CD8-positive, alpha-beta memory T cell (primary cell): Measurements from ENCODE around the gene DNAH8. TPM values are rescaled to one million over a fixed set of nuclear protein-coding genes. Genes with fewer than 3 reads are reported as not detected.

Source experiments
- CTCF ChIA-PET: fragments of 350-600 bp; sonication (Branson Sonifier 250); formaldehyde crosslinking; loops from one replicate; lab custom pipeline; 2021; ENCODE audit warnings: antibody characterized with exemption; lab: Charles Lee
- POLR2A ChIA-PET: fragments of 350-600 bp; sonication (Branson Sonifier 250); formaldehyde crosslinking; loops from one replicate; lab custom pipeline; 2021; ENCODE audit warnings: antibody characterized with exemption; lab: Charles Lee
- DNase-seq, 5 donors: peaks; one replicate each; pipeline versions ENCODE4 v3.0.0 to v3.0.0-alpha.2; 2020 to 2022; ENCODE audit warnings: mixed read lengths in 1 of 5
- H3K27ac ChIP-seq: one replicate; pipeline ENCODE4 v1.7.0; 2013; ENCODE audit warnings: low read depth, mild to moderate bottlenecking, low read length, moderate library complexity
- H3K27me3 ChIP-seq: 2 replicates; pipeline ENCODE4 v1.7.0; 2013; ENCODE audit warnings: low read length, mild to moderate bottlenecking; ENCODE audit not compliant: insufficient read depth, poor library complexity, severe bottlenecking
- H3K36me3 ChIP-seq: 2 replicates; pipeline ENCODE4 v1.7.0; 2013; ENCODE audit warnings: mild to moderate bottlenecking, low read length, moderate library complexity; ENCODE audit not compliant: insufficient read depth
- H3K4me1 ChIP-seq: 2 replicates; pipeline ENCODE4 v1.7.0; 2013; ENCODE audit warnings: mild to moderate bottlenecking, low read length, moderate library complexity; ENCODE audit not compliant: insufficient read depth
- H3K4me3 ChIP-seq: 2 replicates; pipeline ENCODE4 v1.7.0; 2013; ENCODE audit warnings: mild to moderate bottlenecking, low read length
- H3K9me3 ChIP-seq: 2 replicates; pipeline ENCODE4 v1.7.0; 2013; ENCODE audit warnings: mild to moderate bottlenecking, low read length
- H3K27ac Mint-ChIP-seq, 8 donors: one replicate each; pipeline ENCODE4 v1.8.0; 2020 to 2021; ENCODE audit warnings: mixed read lengths in 8 of 8, mild to moderate bottlenecking in 6 of 8, inconsistent platforms in 3 of 8, moderate library complexity in 3 of 8
- H3K27me3 Mint-ChIP-seq, 2 donors: one replicate each; pipeline ENCODE4 v1.8.0; 2020 to 2021; ENCODE audit warnings: mixed read lengths in 2 of 2, mild to moderate bottlenecking in 1 of 2, moderate library complexity in 1 of 2
- H3K36me3 Mint-ChIP-seq, 3 donors: one replicate each; pipeline ENCODE4 v1.8.0; 2020 to 2021; ENCODE audit warnings: mixed read lengths in 3 of 3, inconsistent platforms in 1 of 3, mild to moderate bottlenecking in 1 of 3
- H3K4me1 Mint-ChIP-seq, 3 donors: one replicate each; pipeline ENCODE4 v1.8.0; 2020 to 2021; ENCODE audit warnings: mixed read lengths in 3 of 3, inconsistent platforms in 1 of 3, mild to moderate bottlenecking in 1 of 3
- H3K4me3 Mint-ChIP-seq, 7 donors: one replicate each; pipeline ENCODE4 v1.8.0; 2020 to 2021; ENCODE audit warnings: mixed read lengths in 7 of 7, mild to moderate bottlenecking in 6 of 7, moderate library complexity in 4 of 7, inconsistent platforms in 2 of 7
- H3K9me3 Mint-ChIP-seq, 5 donors: one replicate each; pipeline ENCODE4 v1.8.0; 2020 to 2022; ENCODE audit warnings: mixed read lengths in 5 of 5, mild to moderate bottlenecking in 3 of 5, moderate library complexity in 2 of 5, inconsistent platforms in 1 of 5
- polyA plus RNA-seq: library from polyadenylated mRNA; unstranded; fragments of 300-500 nt; fragmentation: Illumina TruSeq; gene quantifications from one replicate; pipeline ENCODE4 v1.2.3, GENCODE V29; 2021
- total RNA-seq, 2 experiments: library from RNA; stranded (reverse); gene quantifications; one replicate each; pipeline ENCODE4 v1.2.3, GENCODE V29; 2021

Gene DNAH8
- total and polyA plus RNA-seq, 3 experiments from 2014 or later, result 0.11 to 0.20 TPM; not detected in 1

DNA sequence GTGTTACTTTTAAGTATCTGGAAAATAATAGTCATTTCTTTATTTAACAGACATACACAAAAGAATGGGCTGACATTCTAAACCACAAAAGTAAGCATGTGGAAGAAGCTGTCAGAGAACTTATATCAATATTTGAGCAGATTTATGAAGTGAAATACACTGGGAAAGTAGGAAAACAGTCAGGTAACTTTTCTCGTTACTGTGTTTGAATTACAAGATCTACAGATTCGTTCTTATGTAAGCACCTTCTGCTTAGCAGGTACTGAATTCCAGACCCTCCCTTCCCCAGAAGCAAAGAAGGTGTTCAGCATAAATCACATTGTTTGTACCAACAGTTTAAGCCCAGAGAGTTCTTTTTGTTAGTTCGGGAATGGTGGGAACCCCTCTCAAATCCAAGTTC lies 88.0 kb downstream of the DNAH8 start:
- H3K36me3 ChIP-seq, result no peaks in the 10 kb centered on the region
- DNase-seq, result no peak
- Mint-ChIP-seq H3K36me3 (no peaks in the 10 kb centered on the region), H3K4me3 (no peak overlapping the region), H3K4me1 (no peaks in the 10 kb centered on the region), H3K27me3 (peaks cover 17 to 63% of the 10 kb centered on the region in 2 donors), H3K9me3 (no peaks in the 10 kb centered on the region), H3K27ac (no peak overlapping the region)
- H3K4me1 ChIP-seq, result no peaks in the 10 kb centered on the region
- H3K27ac ChIP-seq, result no peak overlapping the region
- H3K4me3 ChIP-seq, result no peak overlapping the region
- no peaks in the 10 kb centered on the region for H3K27me3 ChIP-seq
- CTCF ChIA-PET, result no interaction called here
- POLR2A ChIA-PET, result no interaction called here
- no peaks in the 10 kb centered on the region for H3K9me3 ChIP-seq

- H3K36me3 Mint-ChIP-seq, result no peaks in the 10 kb centered on the region
- no peak for DNase-seq
- Histone ChIP-seq H3K4me3 (no peak overlapping the region), H3K9me3 (no peaks in the 10 kb centered on the region), H3K36me3 (no peaks in the 10 kb centered on the region), H3K4me1 (no peaks in the 10 kb centered on the region), H3K27ac (no peak overlapping the region), H3K27me3 (no peaks in the 10 kb centered on the region)
- ChIA-PET POLR2A (no interaction called here), CTCF (no interaction called here)
- peaks cover 13 to 57% of the 10 kb centered on the region in 2 donors for H3K27me3 Mint-ChIP-seq
- H3K4me3 Mint-ChIP-seq, result no peak overlapping the region
- H3K27ac Mint-ChIP-seq, result no peak overlapping the region
- H3K4me1 Mint-ChIP-seq, result no peaks in the 10 kb centered on the region
- H3K9me3 Mint-ChIP-seq, result no peaks in the 10 kb centered on the region
These were observed 89.2 kb downstream of the DNAH8 start for GRCh38 chr6:38804358-38804757.

DNA sequence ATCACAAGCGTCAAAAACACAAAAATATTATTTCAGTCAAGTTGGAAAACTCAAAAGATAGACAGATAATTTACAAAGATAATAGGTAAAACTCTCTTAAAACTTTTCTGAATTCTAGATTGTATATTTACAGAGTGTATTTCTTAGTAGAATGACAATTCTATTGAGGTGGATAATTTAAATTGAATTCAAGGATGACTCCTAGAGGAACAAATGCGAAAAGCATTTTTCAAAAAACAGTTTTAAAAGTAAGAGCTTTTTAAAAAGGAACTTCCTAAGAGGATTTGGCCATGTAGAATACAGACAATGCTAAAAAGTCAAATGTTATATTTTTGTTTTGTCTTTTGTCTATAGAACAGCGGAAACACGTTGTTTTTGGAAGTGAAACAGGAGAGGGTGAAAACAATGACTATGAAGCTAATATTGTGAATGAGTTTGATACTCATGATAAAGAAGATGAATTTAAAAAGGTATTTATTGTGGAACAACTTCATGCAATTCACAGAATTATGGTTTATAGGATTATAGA lies 90.1 kb downstream of the DNAH8 start:
- no peaks in the 10 kb centered on the region for H3K9me3 ChIP-seq
- Mint-ChIP-seq H3K27me3 (peaks cover 13 to 49% of the 10 kb centered on the region in 2 donors), H3K27ac (no peak overlapping the region), H3K4me1 (no peaks in the 10 kb centered on the region), H3K4me3 (no peak overlapping the region), H3K9me3 (no peaks in the 10 kb centered on the region), H3K36me3 (no peaks in the 10 kb centered on the region)
- H3K4me1 ChIP-seq, result no peaks in the 10 kb centered on the region
- no peaks in the 10 kb centered on the region for H3K27me3 ChIP-seq
- ChIA-PET CTCF (no interaction called here), POLR2A (no interaction called here)
- no peak overlapping the region for H3K27ac ChIP-seq
- DNase-seq, result no peak
- no peak overlapping the region for H3K4me3 ChIP-seq
- no peaks in the 10 kb centered on the region for H3K36me3 ChIP-seq

DNA sequence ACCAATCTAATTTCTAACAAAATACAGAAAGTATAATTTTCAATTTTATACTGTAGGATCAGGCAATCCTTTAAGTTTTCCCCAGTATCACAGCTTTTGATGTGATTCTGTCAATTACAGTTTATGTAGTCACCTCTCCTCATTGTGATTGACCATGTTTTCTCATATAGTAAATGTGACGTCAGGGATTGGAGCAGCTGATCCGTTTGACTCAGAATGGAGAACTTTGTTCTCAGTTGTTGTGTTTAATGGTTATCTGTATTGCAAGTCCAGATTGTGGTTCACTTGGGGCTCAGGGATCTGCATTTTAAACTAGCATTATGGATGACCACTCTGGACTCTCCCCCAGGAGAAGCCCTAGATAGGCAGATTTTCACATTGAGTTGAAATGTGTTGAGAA lies 90.6 kb downstream of the DNAH8 start:
- ChIA-PET CTCF (no interaction called here), POLR2A (no interaction called here)
- H3K27me3 ChIP-seq, result no peaks in the 10 kb centered on the region
- H3K27ac Mint-ChIP-seq, result no peak overlapping the region
- H3K36me3 Mint-ChIP-seq, result no peaks in the 10 kb centered on the region
- no peaks in the 10 kb centered on the region for H3K4me1 ChIP-seq
- peaks cover 12 to 46% of the 10 kb centered on the region in 2 donors for H3K27me3 Mint-ChIP-seq
- H3K4me1 Mint-ChIP-seq, result no peaks in the 10 kb centered on the region
- H3K4me3 ChIP-seq, result no peak overlapping the region
- no peaks in the 10 kb centered on the region for H3K9me3 ChIP-seq
- no peaks in the 10 kb centered on the region for H3K9me3 Mint-ChIP-seq
- no peak overlapping the region for H3K4me3 Mint-ChIP-seq
- no peak overlapping the region for H3K27ac ChIP-seq
- no peaks in the 10 kb centered on the region for H3K36me3 ChIP-seq
- no peak for DNase-seq

- ChIA-PET POLR2A (no interaction called here), CTCF (no interaction called here)
- Histone ChIP-seq H3K4me1 (no peaks in the 10 kb centered on the region), H3K36me3 (no peaks in the 10 kb centered on the region), H3K4me3 (no peak overlapping the region), H3K9me3 (no peaks in the 10 kb centered on the region), H3K27ac (no peak overlapping the region), H3K27me3 (no peaks in the 10 kb centered on the region)
- Mint-ChIP-seq H3K4me3 (no peak overlapping the region), H3K27me3 (peaks cover 9 to 44% of the 10 kb centered on the region in 2 donors), H3K9me3 (no peaks in the 10 kb centered on the region), H3K36me3 (no peaks in the 10 kb centered on the region), H3K27ac (peak overlapping the region in 1 of 8 donors; percentile 68), H3K4me1 (no peaks in the 10 kb centered on the region)
- no peak for DNase-seq
These were observed 91.2 kb downstream of the DNAH8 start for GRCh38 chr6:38806271-38806670.

DNA sequence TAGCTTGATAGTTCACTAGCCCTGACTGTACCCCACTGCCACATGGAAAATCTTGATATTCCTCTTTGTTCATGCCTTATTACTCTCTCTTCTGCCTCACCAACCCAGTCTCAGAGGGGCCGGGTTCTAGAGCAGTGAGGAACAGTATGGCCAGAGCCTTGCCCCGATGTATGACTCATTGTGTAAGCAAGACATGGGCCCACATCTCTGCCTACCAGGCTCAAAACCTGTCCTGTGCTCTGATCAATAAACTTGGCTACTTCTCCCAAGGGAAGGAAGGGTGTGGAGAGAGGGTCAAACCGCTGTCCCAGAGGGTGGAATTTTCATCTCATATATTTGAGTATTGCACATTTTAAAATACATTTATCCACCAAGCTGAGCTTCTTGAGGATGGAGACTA lies 91.7 kb downstream of the DNAH8 start:
- Mint-ChIP-seq H3K36me3 (no peaks in the 10 kb centered on the region), H3K4me3 (no peak overlapping the region), H3K4me1 (peaks cover 0 to 4% (median 0%) of the 10 kb centered on the region in 3 donors), H3K27ac (no peak overlapping the region), H3K27me3 (peaks cover 6 to 40% of the 10 kb centered on the region in 2 donors), H3K9me3 (no peaks in the 10 kb centered on the region)
- Histone ChIP-seq H3K27me3 (no peaks in the 10 kb centered on the region), H3K9me3 (no peaks in the 10 kb centered on the region), H3K4me3 (no peak overlapping the region), H3K4me1 (no peaks in the 10 kb centered on the region), H3K27ac (no peak overlapping the region), H3K36me3 (no peaks in the 10 kb centered on the region)
- ChIA-PET CTCF (no interaction called here), POLR2A (no interaction called here)
- DNase-seq, result no peak

DNA sequence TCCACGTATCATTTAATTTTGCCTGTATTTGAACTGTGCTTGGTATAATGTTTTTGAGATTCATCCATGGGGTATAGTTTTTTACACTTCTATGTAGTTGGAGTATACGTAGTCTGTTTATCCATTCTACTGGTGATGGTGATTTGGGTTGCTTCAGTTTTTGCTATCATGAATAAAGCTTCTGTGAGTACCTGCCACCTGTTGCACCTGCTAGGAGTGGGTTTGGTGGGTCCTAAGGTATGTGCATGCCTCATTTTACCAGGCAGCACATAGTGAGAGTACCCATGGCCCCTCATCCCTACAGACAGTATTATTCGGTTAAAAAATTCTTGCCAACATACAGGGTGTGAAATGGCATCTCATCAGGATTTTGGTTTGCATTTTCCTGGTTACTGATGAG lies 92.9 kb downstream of the DNAH8 start:
- no peak for DNase-seq
- Histone ChIP-seq H3K4me3 (no peak overlapping the region), H3K4me1 (no peaks in the 10 kb centered on the region), H3K27ac (no peak overlapping the region), H3K27me3 (no peaks in the 10 kb centered on the region), H3K36me3 (no peaks in the 10 kb centered on the region), H3K9me3 (no peaks in the 10 kb centered on the region)
- Mint-ChIP-seq H3K27ac (peak overlapping the region in 1 of 8 donors; percentile 36), H3K4me3 (no peak overlapping the region), H3K36me3 (no peaks in the 10 kb centered on the region), H3K4me1 (peaks cover 0 to 4% (median 0%) of the 10 kb centered on the region in 3 donors), H3K9me3 (no peaks in the 10 kb centered on the region), H3K27me3 (peaks cover 12 to 49% of the 10 kb centered on the region in 2 donors)
- ChIA-PET POLR2A (no interaction called here), CTCF (no interaction called here)

- Histone ChIP-seq H3K4me1 (no peaks in the 10 kb centered on the region), H3K36me3 (no peaks in the 10 kb centered on the region), H3K9me3 (no peaks in the 10 kb centered on the region), H3K4me3 (no peak overlapping the region), H3K27ac (peak overlapping the region; percentile 18), H3K27me3 (no peaks in the 10 kb centered on the region)
- ChIA-PET POLR2A (no interaction called here), CTCF (no interaction called here)
- Mint-ChIP-seq H3K27ac (peak overlapping the region in 1 of 8 donors; percentile 2), H3K27me3 (peaks cover 14 to 42% of the 10 kb centered on the region in 2 donors), H3K36me3 (no peaks in the 10 kb centered on the region), H3K9me3 (peaks cover 0 to 2% (median 0%) of the 10 kb centered on the region in 5 donors), H3K4me1 (peaks cover 0 to 4% (median 0%) of the 10 kb centered on the region in 3 donors), H3K4me3 (no peak overlapping the region)
- no peak for DNase-seq
These were observed 98.1 kb downstream of the DNAH8 start for GRCh38 chr6:38813041-38813823.
